GM21737 (cell line): ENCODE results near the gene TMEM259.
A peak's percentile ranks its signal among the peaks of the same experiment; 100 is the strongest.

Experiments
- ATAC-seq: cut with Tn5 transposase; IDR thresholded peaks from one replicate; pipeline ENCODE4 v1.9.1; 2021; ENCODE audit warnings: mild to moderate bottlenecking, moderate library complexity; ENCODE audit not compliant: unreplicated experiment

The TMEM259 gene

DNA sequence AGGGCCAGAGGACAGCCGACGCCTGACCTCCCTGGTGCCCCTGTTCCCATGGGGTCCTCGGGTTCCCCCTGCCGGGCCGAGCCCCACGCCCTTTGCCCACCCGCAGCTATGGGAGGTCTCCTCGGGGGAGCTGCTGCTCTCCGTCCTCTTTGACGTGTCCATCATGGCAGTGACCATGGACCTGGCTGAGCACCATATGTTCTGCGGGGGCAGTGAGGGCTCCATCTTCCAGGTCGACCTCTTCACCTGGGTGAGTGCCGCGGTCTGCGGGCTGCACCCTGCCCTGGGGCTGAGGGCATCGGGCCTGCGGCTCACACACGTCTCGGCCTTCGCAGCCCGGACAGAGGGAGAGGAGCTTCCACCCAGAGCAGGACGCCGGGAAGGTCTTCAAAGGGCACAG lies 30.2 kb downstream of the TMEM259 start:
- ATAC-seq: no peak

DNA sequence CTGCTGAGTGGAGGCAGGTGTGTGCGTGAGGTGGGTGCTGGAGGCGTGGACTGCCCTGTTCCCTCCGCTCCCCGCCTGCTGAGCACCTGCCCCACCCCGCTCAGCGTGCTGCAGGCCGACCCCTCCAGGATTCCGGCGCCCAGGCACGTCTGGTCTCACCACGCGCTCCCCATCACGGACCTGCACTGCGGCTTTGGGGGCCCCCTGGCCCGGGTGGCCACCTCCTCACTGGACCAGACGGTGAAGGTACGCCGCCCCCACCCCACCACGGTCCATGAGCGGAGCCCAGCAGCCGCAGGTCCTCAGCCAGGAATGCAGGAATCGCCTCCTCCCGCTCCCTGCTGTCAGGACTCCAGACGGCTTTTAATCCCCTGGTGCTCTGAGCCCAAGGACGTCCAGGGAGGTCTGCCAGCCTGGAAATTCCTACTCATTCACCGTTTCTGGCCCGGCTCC lies 30.8 kb downstream of the TMEM259 start:
- no peak for ATAC-seq

DNA sequence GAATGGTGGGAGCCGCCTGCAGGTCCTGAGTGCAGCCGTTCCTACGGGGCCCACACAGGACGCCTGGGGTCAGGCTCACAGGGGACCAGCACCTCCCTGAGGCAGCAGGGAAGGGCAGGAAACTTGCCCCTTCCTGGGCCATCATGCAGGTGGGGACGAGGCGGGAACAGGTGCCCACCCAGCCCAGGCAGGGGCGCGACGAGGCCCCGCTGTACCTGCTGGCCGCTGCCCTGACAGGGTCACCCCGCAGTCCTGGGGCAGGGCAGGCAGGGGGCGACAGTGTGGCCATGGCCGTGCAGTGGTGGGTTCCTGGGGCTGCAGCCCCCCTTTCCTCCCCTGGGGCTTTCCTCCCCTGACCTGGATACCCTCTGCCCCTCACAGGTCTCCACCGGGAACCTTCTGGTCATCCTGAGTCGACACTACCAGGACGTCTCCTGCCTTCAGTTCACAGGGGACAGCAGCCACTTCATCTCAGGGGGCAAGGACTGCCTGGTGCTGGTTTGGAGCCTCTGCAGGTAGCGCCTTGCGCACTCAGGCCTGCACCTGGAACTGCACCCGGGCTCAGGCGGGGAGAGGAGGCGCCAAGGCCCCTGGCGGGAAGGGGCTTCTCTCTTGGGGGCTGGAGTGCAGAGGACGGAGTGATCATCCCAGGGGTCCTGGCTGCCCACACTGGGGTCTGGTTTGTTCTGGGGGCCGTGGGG lies 31.4 kb downstream of the TMEM259 start:
- no peak for ATAC-seq

GRCh38 chr19:988510-988909 lies 32.4 kb downstream of the TMEM259 start:
- no peak for ATAC-seq

GRCh38 chr19:988081-988480 lies 32.8 kb downstream of the TMEM259 start:
- no peak for ATAC-seq

GRCh38 chr19:986083-986482 lies 34.8 kb downstream of the TMEM259 start:
- no peak for ATAC-seq

DNA sequence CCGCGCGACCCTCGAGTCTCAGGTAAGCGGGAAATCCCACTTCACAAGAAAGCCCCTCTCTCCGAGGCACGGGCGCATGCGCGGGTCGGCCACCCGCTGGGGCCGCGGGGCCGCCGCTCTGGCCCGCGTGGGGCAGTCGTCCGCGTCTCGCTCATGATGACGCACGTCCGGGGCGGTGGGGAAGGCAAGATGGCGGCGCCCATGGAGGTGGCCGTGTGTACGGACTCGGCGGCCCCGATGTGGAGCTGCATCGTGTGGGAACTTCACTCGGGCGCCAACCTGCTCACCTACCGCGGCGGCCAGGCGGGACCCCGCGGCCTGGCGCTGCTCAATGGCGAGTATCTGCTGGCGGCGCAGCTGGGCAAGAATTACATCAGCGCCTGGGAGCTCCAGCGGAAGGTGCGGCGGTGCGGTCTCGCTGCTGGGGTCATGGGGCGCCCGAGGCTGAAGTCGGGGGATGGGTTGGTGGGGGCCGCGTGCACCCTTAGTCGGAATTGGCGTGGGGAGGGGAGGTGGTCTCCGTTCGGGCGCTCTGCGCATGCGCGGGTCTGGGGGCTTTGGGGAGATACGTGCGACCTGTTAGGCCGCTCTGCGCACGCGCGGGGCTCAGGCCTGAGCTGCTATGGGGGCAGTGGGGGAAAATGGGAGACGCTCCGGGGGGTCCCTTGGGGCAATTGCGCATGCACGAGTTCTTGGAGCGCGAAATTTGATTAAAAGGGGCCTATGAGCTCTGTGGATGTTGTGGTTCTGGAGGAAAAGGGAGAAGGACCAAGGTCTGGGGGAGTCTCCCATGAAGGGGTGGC lies 36.6 kb downstream of the TMEM259 start, which contains the start of gene WDR18:
Gene WDR18, plus strand, starts transcription at position 181 of the 803 bp plus-strand sequence. Its CDS starts 9 bp downstream, at position 190.
- peak; percentile 67 for ATAC-seq

DNA sequence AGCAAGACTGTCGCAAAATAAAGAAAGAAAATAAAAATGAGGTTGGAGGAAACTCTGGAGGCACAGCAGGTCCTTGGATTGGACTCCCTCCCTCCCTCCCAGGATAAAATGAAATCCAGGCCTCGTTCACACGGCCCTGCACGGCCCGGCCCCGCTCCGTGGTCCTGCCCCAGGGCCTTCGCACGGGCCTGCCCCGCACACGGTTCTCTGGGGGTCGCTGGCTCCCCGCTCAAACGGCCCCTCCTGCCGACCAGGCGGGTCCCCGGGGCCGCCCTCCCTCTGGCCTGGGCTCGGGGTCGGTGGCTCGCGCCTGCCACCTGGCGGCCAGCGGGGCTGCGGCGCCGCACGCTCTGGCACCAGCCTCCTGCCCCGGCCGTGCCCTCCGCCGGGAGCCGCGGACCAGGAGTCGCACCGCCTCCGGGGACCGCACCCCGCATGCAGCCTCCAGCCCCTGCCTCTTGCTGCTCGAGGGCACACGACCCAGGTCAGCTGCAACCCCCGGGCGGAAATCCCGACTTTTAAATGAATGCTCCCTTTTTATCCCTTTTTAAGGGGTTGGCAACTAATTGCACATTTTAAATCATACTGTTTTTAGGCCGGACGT lies 38.3 kb downstream of the TMEM259 start:
- peak; percentile 53 for ATAC-seq

DNA sequence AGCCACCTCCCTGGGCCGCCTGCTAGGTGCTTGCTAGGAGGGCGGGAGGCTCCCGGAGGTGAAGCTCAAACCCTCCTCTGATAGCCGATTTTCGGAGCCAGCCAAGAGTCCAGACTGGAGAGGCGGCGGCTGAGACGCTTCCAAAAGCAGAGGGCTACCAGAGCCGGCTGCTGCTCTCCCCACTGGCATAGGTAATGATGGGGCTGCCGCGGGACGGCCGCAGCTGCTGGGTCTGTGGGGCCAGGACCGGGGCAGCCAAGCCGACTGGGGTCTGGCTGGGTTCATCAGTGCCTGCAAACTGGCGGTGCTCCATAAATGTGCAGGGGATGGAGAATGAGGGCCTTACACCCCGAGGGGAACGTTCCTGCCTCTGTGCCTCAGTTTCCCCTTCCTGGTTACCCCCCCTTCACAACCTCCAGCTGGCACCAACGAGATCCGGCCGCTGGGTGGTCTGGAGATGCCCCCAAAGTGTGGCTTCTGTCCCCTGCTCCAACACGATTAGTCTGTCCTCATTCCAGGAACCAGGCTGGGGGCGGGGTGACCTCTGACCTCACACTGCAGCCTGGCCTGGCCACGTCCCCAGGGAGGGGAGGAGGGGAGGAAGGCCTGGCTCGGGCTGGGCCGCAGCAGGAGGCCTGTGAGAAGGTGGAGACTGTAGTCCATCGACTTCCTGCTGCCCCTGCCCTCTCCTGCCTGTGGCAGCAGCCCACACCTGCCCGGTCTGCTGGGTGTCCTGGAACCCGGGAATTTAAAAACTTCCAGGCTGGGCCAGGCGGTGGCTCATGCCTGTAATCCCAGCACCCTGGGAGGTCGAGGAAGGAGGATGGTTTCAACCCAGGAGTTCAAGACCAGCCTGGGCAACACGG lies 40.6 kb downstream of the TMEM259 start:
- no peak for ATAC-seq

DNA sequence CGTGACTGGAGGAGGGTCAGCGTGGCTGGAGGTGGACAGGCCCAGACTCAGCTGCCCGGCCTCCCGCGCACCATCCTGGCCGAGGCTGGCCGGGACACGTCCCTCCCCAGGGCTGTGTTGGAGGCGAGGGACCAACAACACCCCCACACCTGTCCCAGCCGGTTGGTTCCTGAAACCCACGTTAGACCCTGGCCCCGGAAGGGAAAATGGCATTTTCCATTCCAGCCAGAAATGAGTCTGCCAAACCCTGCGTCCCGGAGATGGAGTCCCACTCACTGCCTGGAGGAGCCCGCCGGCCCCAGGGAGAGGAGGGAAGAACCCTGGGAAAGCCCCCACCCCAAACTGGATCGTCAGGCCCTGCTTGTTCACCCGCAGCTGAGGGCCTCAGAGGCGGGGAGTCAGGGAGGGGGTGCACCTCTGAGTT lies 41.6 kb downstream of the TMEM259 start:
- ATAC-seq: no peak

DNA sequence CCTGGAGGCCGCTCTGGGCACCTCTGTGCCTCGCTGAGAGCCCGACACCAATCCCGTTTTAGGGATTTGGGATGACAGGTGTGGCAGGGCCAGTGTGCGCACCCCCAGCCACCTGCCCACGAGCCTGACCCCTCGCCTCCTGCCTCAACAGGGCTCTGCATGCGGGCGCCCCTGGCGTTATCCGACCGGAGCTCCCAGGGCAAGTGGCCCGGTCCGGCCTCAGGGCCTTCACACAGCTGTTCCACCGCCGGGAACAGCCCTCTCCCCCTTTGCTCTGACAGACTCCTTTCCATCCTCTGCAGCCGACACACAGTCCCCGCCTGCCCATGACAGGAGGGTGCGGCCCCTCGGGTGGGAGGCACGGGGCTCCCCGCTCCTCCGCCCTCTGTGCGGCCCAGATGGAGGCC lies 43.9 kb downstream of the TMEM259 start:
- ATAC-seq: no peak

GRCh38 chr19:976476-976875 lies 44.4 kb downstream of the TMEM259 start:
- no peak for ATAC-seq

- no peak for ATAC-seq
These were observed 46.2 kb downstream of the TMEM259 start for GRCh38 chr19:974564-975257.

GRCh38 chr19:973726-974563 lies 47.0 kb downstream of the TMEM259 start:
- no peak for ATAC-seq

DNA sequence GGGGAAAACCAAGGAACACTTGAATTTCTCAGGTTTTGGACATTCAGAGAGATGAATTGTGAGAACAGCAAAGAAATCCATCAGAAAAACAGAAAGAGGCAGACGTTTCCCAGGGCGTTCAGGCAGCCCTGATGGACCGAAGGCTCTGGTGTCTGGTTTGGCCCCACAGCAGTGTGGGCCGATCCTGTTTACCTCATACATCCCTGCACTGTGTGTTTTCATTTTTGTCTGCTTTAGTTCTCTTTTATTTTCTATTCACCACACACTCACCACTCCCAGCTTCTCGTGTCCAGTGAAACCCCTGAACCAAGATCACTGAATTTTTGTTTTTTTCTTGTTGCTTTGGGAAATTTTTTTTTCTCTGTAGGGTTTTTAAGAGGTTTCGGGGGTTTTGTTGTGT lies 48.6 kb downstream of the TMEM259 start:
- ATAC-seq: no peak

- no peak for ATAC-seq
These were observed 49.1 kb downstream of the TMEM259 start for GRCh38 chr19:971795-972194.

- no peak for ATAC-seq
These were observed 50.2 kb downstream of the TMEM259 start for GRCh38 chr19:970695-971094.

- no peak for ATAC-seq
These were observed 54.3 kb downstream of the TMEM259 start for GRCh38 chr19:966485-967088.
